ENCODE data around the gene UFSP1. TPM values are rescaled to one million over a fixed set of nuclear protein-coding genes. Genes with fewer than 3 reads are reported as not detected.
"Not testable (repeated sequence)": the region's sequence is repeated elsewhere in the genome, so short reads cannot be mapped to it uniquely, and the experiment has no call there.

Gene UFSP1
- total RNA-seq, 4 donors from 2014 or later, result 2.0 to 7.1 (median 4.0) TPM

DNA sequence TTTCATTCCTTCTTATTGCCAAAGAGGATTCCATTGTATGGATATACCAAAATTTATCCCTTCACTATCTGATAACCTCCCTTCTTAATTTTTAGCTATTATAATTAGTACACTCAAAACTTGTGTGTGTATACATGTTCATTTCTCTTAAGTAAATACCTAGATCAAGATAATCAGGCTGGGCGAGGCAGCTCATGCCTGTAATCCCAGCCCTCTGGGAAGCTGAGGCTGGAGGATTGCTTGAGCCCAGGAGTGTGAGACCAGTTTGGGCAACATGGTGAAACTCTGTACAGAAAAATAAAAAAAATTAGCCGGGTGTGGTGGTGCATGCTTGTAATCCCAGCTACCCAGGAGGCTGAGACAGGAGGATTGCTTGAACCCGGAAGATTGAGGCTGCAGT lies 22.0 kb upstream of the UFSP1 start:
- no peak for ATAC-seq
- DNase-seq, result no peak
- no peak for TF ChIP-seq POLR2A (IDR thresholded peaks at IDR 0.05)
- TF ChIP-seq, protein P1, sequence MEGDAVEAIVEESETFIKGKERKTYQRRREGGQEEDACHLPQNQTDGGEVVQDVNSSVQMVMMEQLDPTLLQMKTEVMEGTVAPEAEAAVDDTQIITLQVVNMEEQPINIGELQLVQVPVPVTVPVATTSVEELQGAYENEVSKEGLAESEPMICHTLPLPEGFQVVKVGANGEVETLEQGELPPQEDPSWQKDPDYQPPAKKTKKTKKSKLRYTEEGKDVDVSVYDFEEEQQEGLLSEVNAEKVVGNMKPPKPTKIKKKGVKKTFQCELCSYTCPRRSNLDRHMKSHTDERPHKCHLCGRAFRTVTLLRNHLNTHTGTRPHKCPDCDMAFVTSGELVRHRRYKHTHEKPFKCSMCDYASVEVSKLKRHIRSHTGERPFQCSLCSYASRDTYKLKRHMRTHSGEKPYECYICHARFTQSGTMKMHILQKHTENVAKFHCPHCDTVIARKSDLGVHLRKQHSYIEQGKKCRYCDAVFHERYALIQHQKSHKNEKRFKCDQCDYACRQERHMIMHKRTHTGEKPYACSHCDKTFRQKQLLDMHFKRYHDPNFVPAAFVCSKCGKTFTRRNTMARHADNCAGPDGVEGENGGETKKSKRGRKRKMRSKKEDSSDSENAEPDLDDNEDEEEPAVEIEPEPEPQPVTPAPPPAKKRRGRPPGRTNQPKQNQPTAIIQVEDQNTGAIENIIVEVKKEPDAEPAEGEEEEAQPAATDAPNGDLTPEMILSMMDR (IDR thresholded peaks at IDR 0.05 in 4 of 5, conservative IDR thresholded peaks at IDR 0.05 in 1 of 5), result no peak
- Histone ChIP-seq H3K27me3 (no peaks in the 10 kb centered on the region), H3K27ac (no peak overlapping the region), H3K4me3 (no peak overlapping the region), H3K9me3 (no peaks in the 10 kb centered on the region), H3K36me3 (no peaks in the 10 kb centered on the region), H3K4me1 (peaks cover 0 to 3% of the 10 kb centered on the region in 2 donors)
- intact Hi-C loops (cut with DNase I; ENCODE audit: low total_unique reads) (no loop called here), in situ Hi-C loops (cut with MboI; ENCODE audit: low sequenced_read_pairs in 4 of 4) (no loop called here)

DNA sequence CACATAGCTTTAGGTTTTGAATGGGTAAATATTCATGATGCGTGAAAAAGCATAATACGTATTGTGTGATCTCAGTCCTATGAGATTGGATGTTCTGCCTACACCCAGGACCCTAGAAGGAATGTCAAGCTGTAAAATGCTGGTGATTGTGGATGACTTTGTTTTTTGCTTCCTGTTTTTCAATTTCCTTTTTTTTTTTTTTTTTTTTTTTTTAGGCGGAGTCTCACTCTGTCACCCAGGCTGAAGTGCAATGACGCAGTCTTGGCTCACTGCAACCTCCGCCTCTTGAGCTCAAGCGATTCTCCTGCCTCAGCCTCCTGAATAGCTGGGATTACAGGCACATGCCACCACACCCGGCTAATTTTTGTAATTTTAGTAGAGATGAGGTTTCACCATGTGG lies 20.9 kb upstream of the UFSP1 start:
- H3K27me3 ChIP-seq; ATAC-seq; intact Hi-C loops (cut with DNase I; ENCODE audit: low total_unique reads); in situ Hi-C loops (cut with MboI; ENCODE audit: low sequenced_read_pairs in 4 of 4); H3K36me3 ChIP-seq; DNase-seq; H3K4me3 ChIP-seq; H3K27ac ChIP-seq; H3K9me3 ChIP-seq; H3K4me1 ChIP-seq: not testable (repeated sequence)

DNA sequence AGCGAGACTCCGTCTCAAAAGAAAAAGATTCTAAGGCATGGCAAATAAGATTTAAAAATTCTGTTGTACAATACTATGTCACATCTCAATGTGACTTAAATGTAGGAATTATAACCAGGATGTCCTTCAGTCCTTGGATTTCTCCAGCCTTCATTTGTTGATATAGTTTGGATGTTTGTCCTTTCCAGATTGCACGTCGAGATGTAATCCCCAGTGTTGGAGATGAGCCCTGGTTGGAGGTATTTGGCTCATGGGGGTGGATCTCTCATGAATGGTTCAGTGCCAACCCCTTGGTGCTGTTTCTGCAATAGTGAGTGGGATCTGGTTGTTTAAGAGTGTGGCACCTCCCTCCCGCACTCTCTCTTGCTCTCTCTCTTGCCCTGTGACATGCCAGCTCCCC lies 19.0 kb upstream of the UFSP1 start:
- H3K9me3 ChIP-seq, result no peaks in the 10 kb centered on the region
- in situ Hi-C loops (cut with MboI; ENCODE audit: low sequenced_read_pairs in 4 of 4), result loop anchor here in 1 of 4 donors (5.0 kb wide), 1 partner anchor 144 kb away; no protein-coding TSS in a partner anchor
- ATAC-seq (no peak), DNase-seq (no peak)
- H3K4me1 ChIP-seq, result no peaks in the 10 kb centered on the region
- intact Hi-C loops (cut with DNase I; ENCODE audit: low total_unique reads), result no loop called here
- no peaks in the 10 kb centered on the region for H3K36me3 ChIP-seq
- no peak overlapping the region for H3K4me3 ChIP-seq
- no peaks in the 10 kb centered on the region for H3K27me3 ChIP-seq
- no peak overlapping the region for H3K27ac ChIP-seq
- TF ChIP-seq POLR2A (IDR thresholded peaks at IDR 0.05), result no peak
- TF ChIP-seq, protein P1 (IDR thresholded peaks at IDR 0.05 in 4 of 5, conservative IDR thresholded peaks at IDR 0.05 in 1 of 5), result no peak

DNA sequence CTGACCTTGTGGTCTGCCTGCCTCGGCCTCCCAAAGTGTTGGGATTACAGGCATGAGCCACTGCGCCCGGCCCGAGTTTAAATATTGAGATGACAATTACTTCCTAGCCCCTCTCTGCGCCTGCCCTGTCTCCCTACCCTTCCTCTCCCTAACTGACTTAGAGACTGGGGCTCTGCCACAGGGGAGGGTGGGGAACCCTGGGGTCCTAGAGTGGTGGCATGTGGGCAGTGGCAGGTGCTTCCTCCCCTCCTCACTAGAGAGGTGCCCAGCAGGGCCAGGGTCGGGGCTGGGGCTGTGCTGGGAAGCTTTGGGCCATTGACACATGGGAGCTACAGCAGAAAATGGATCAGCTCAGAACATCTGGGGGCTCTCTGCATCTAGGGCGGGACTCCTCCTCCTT lies 13.1 kb upstream of the UFSP1 start:
- no peak overlapping the region for H3K27ac ChIP-seq
- DNase-seq (no peak), ATAC-seq (no peak)
- H3K27me3 ChIP-seq, result no peaks in the 10 kb centered on the region
- in situ Hi-C loops (cut with MboI; ENCODE audit: low sequenced_read_pairs in 4 of 4) (loop anchor here in 1 of 4 donors (5.0 kb wide), 1 partner anchor 155 kb away; no protein-coding TSS in a partner anchor), intact Hi-C loops (cut with DNase I; ENCODE audit: low total_unique reads) (no loop called here)
- no peak overlapping the region for H3K4me3 ChIP-seq
- H3K9me3 ChIP-seq, result no peaks in the 10 kb centered on the region
- TF ChIP-seq, protein P1 (IDR thresholded peaks at IDR 0.05 in 4 of 5, conservative IDR thresholded peaks at IDR 0.05 in 1 of 5), result no peak
- TF ChIP-seq POLR2A (IDR thresholded peaks at IDR 0.05), result no peak
- no peaks in the 10 kb centered on the region for H3K4me1 ChIP-seq
- H3K36me3 ChIP-seq, result no peaks in the 10 kb centered on the region

DNA sequence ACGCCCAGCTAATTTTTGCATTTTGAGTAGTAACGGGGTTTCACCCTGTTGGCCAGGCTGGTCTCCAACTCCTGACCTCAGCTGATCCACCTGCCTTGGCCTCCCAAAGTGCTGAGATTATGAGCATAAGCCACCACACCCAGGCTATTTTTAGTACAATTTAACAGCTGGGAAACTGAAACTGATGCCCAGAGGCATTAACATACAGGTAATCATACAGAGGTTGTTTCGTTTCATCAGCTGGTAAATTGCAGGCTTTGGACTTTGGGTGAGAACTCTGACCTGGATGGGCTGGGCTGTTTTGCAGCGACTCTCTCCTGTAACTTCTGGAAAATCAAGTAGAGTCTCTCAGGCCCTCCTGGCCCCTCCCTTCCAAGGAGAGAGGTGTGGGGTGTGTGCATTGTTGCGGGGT lies 12.4 kb upstream of the UFSP1 start:
- DNase-seq (no peak), ATAC-seq (no peak)
- Histone ChIP-seq H3K36me3 (no peaks in the 10 kb centered on the region), H3K9me3 (no peaks in the 10 kb centered on the region), H3K27me3 (no peaks in the 10 kb centered on the region), H3K4me1 (no peaks in the 10 kb centered on the region), H3K4me3 (no peak overlapping the region), H3K27ac (no peak overlapping the region)
- TF ChIP-seq POLR2A (IDR thresholded peaks at IDR 0.05), result no peak
- TF ChIP-seq, protein P1 (IDR thresholded peaks at IDR 0.05 in 4 of 5, conservative IDR thresholded peaks at IDR 0.05 in 1 of 5), result no peak
- in situ Hi-C loops (cut with MboI; ENCODE audit: low sequenced_read_pairs in 4 of 4) (loop anchor here in 1 of 4 donors (5.0 kb wide), 1 partner anchor 155 kb away; no protein-coding TSS in a partner anchor), intact Hi-C loops (cut with DNase I; ENCODE audit: low total_unique reads) (no loop called here)

Data from gastrocnemius medialis (tissue), 4 donors.